Osteocyte (in vitro differentiated cells): ENCODE measurements around the gene ZNF496. TPM values are rescaled to one million over a fixed set of nuclear protein-coding genes. Genes with fewer than 3 reads are reported as not detected.
"Not testable (repeated sequence)": the region's sequence is repeated elsewhere in the genome, so short reads cannot be mapped to it uniquely, and the experiment has no call there.

Experiments
- DNase-seq: peaks from one replicate; pipeline ENCODE4 v3.0.0; 2021; ENCODE audit warnings: mixed read lengths; ENCODE audit not compliant: unreplicated experiment; ENCODE audit errors: extremely low spot score
- H3K27ac Mint-ChIP-seq: one replicate; pipeline ENCODE4 v1.8.0; 2021; ENCODE audit warnings: mild to moderate bottlenecking, mixed read lengths; ENCODE audit not compliant: unreplicated experiment
- H3K27me3 Mint-ChIP-seq: one replicate; pipeline ENCODE4 v1.8.0; 2021; ENCODE audit warnings: mixed read lengths; ENCODE audit not compliant: unreplicated experiment
- H3K36me3 Mint-ChIP-seq: one replicate; pipeline ENCODE4 v1.8.0; 2021; ENCODE audit warnings: mixed read lengths; ENCODE audit not compliant: unreplicated experiment
- H3K4me1 Mint-ChIP-seq: one replicate; pipeline ENCODE4 v1.8.0; 2021; ENCODE audit warnings: mixed read lengths; ENCODE audit not compliant: unreplicated experiment
- H3K4me3 Mint-ChIP-seq: one replicate; pipeline ENCODE4 v1.8.0; 2021; ENCODE audit warnings: mild to moderate bottlenecking, moderate library complexity, mixed read lengths; ENCODE audit not compliant: unreplicated experiment
- H3K9me3 Mint-ChIP-seq: one replicate; pipeline ENCODE4 v1.8.0; 2021; ENCODE audit warnings: mixed read lengths; ENCODE audit not compliant: unreplicated experiment
- CTCF ChIP-seq: fragments of 200-600 bp; sonication (generic); IDR thresholded peaks from 2 replicates; pipeline ENCODE4 v1.5.0; 2021; ENCODE audit warnings: antibody characterized with exemption, mild to moderate bottlenecking, moderate library complexity
- total RNA-seq: library from RNA; stranded (reverse); gene quantifications from 2 replicates; pipeline ENCODE4 v1.2.1, GENCODE V29; 2021

The ZNF496 gene
- total RNA-seq, 1 donor from 2014 or later: 39.8 TPM

- no peak for DNase-seq
- Mint-ChIP-seq H3K36me3 (no peaks in the 10 kb centered on the region), H3K4me1 (peaks cover 11% of the 10 kb centered on the region), H3K27ac (no peak overlapping the region), H3K9me3 (no peaks in the 10 kb centered on the region), H3K27me3 (peaks cover 4% of the 10 kb centered on the region), H3K4me3 (no peak overlapping the region)
- TF ChIP-seq CTCF: no peak
These were observed 36.2 kb upstream of the ZNF496 start for GRCh38 chr1:247367786-247368422.

GRCh38 chr1:247366926-247367645 is 35.4 kb upstream of the ZNF496 start:
- Mint-ChIP-seq H3K36me3 (no peaks in the 10 kb centered on the region), H3K4me3 (no peak overlapping the region), H3K9me3 (no peaks in the 10 kb centered on the region), H3K27me3 (peaks cover 4% of the 10 kb centered on the region), H3K27ac (peak overlapping the region; percentile 32), H3K4me1 (peaks cover 8% of the 10 kb centered on the region)
- no peak for TF ChIP-seq CTCF
- DNase-seq: no peak

- H3K4me3 Mint-ChIP-seq: not testable (repeated sequence)
These were observed 34.7 kb upstream of the ZNF496 start for GRCh38 chr1:247366345-247366744.

GRCh38 chr1:247365023-247365422 is 33.4 kb upstream of the ZNF496 start:
- H3K4me1 Mint-ChIP-seq: peaks cover 21% of the 10 kb centered on the region
- DNase-seq: no peak
- no peak overlapping the region for H3K4me3 Mint-ChIP-seq
- H3K27ac Mint-ChIP-seq: no peak overlapping the region
- no peaks in the 10 kb centered on the region for H3K36me3 Mint-ChIP-seq
- peaks cover 4% of the 10 kb centered on the region for H3K27me3 Mint-ChIP-seq
- no peaks in the 10 kb centered on the region for H3K9me3 Mint-ChIP-seq
- TF ChIP-seq CTCF: no peak

More at GRCh38 chr1:247366345-247366744, 34.7 kb upstream of the ZNF496 start:
- H3K27me3 Mint-ChIP-seq, H3K36me3 Mint-ChIP-seq, H3K27ac Mint-ChIP-seq, H3K9me3 Mint-ChIP-seq, DNase-seq: not testable (repeated sequence)
- H3K4me1 Mint-ChIP-seq: peaks cover 10% of the 10 kb centered on the region

- DNase-seq, H3K4me3 Mint-ChIP-seq, H3K27me3 Mint-ChIP-seq, H3K27ac Mint-ChIP-seq, H3K36me3 Mint-ChIP-seq, H3K9me3 Mint-ChIP-seq: not testable (repeated sequence)
- H3K4me1 Mint-ChIP-seq: peaks cover 24% of the 10 kb centered on the region
These were observed 31.3 kb upstream of the ZNF496 start for GRCh38 chr1:247363000-247363399.

GRCh38 chr1:247362153-247362552 is 30.5 kb upstream of the ZNF496 start:
- no peak for DNase-seq
- H3K27me3 Mint-ChIP-seq: no peaks in the 10 kb centered on the region
- no peak overlapping the region for H3K27ac Mint-ChIP-seq
- peaks cover 20% of the 10 kb centered on the region for H3K4me1 Mint-ChIP-seq
- no peak for TF ChIP-seq CTCF
- peaks cover 2% of the 10 kb centered on the region for H3K36me3 Mint-ChIP-seq
- H3K4me3 Mint-ChIP-seq: no peak overlapping the region
- H3K9me3 Mint-ChIP-seq: no peaks in the 10 kb centered on the region
